Body of pancreas (tissue), 4 donors: ENCODE results near the gene OSBPL6. TPM values are rescaled to one million over a fixed set of nuclear protein-coding genes. Genes with fewer than 3 reads are reported as not detected.

Source experiments
- ATAC-seq: fragments of 150-250 bp; one replicate; pipeline ENCODE4 v1.9.1; 2016
- DNase-seq, 4 donors: peaks; one replicate each; pipeline ENCODE4 v3.0.0-alpha.2; 2019
- H3K27ac ChIP-seq, 4 donors: fragments of 200-600 bp; sonication (generic); 1 replicate in 3 of 4; 2 replicates in 1 of 4; pipeline versions ENCODE4 v1.5.1 to v1.6.1; 2016 to 2019; ENCODE audit warnings: mild to moderate bottlenecking in 1 of 4, mixed read lengths in 1 of 4, moderate library complexity in 1 of 4
- H3K27me3 ChIP-seq, 2 donors: fragments of 200-600 bp; sonication (generic); one replicate each; pipeline ENCODE4 v1.6.0; 2016; ENCODE audit warnings: mild to moderate bottlenecking in 1 of 2
- H3K36me3 ChIP-seq, 2 donors: fragments of 200-600 bp; sonication (generic); replicated peaks in 1 of 2; 2 replicates each; pipeline ENCODE4 v1.5.1; 2016; ENCODE audit warnings: low read depth in 2 of 2; ENCODE audit not compliant: insufficient read depth in 1 of 2
- H3K4me1 ChIP-seq: fragments of 200-600 bp; sonication (generic); one replicate; pipeline ENCODE4 v1.6.0; 2016
- H3K4me3 ChIP-seq, 2 donors: fragments of 200-600 bp; sonication (generic); 1 replicate in 1 of 2; 2 replicates in 1 of 2; pipeline ENCODE4 v1.5.1; 2016 to 2019
- H3K9me3 ChIP-seq, 3 donors: fragments of 200-600 bp; sonication (generic); 1 replicate in 2 of 3; 2 replicates in 1 of 3; pipeline ENCODE4 v1.5.1; 2016
- POLR2A ChIP-seq, 3 donors: fragments of 450-650 bp; IDR thresholded peaks; one replicate each; pipeline ENCODE4 v1.6.1; 2016; ENCODE audit warnings: antibody characterized with exemption in 3 of 3, mild to moderate bottlenecking in 2 of 3
- WGBS, 2 donors: methylation state at CpG; one replicate each; pipeline ENCODE4 v1.1.5; 2017; 5-methylcytosine and 5-hydroxymethylcytosine counted together
- intact Hi-C: fragments of 100-400 bp; cut with DNase I; formaldehyde crosslinking; loops from one replicate; pipeline ENCODE4 v1.15.1; 2023
- total RNA-seq, 2 donors: library from RNA; depleted of rRNA; stranded (reverse); fragments of >200 nt; gene quantifications; one replicate each; pipeline ENCODE4 v1.1.0, GENCODE V29; 2016
- TF ChIP-seq, protein P1 (sequence below), 7 experiments: fragments of 450-650 bp in 4 of 7; fragments of 200-600 bp in 3 of 7; sonication (generic) in 3 of 7; IDR thresholded peaks; one replicate each; pipeline ENCODE4 v1.5.1; 2016 to 2019; ENCODE audit warnings: antibody characterized with exemption in 7 of 7

Gene OSBPL6
- total RNA-seq, 2 donors from 2014 or later = 0.26 to 2.0 TPM

DNA sequence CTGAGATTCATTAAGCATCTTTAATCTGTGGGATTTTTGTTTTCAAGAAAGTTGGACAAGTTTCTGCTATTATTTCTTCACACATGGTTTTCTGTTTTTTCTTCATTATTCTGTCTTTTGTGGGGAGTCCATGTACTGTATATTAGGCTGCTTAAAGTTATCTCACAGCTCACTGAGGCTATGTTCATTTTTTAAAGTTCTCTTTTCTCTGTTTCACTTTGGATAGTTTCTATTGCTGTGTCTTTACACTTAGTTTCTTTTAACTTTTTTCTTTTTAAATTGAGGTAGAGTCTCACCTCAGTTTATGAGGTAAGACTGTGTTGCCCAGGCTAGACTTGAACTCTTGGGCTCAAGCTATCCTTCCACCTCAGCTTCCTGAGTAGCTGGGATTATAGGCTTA is 8.6 kb downstream of the OSBPL6 start:
- Histone ChIP-seq H3K27ac (no peak overlapping the region), H3K27me3 (no peaks in the 10 kb centered on the region), H3K4me1 (no peaks in the 10 kb centered on the region), H3K9me3 (no peaks in the 10 kb centered on the region), H3K36me3 (no peaks in the 10 kb centered on the region), H3K4me3 (no peak overlapping the region)
- intact Hi-C loops = no loop called here
- DNase-seq (no peak), ATAC-seq (no peak)
- TF ChIP-seq, protein P1, sequence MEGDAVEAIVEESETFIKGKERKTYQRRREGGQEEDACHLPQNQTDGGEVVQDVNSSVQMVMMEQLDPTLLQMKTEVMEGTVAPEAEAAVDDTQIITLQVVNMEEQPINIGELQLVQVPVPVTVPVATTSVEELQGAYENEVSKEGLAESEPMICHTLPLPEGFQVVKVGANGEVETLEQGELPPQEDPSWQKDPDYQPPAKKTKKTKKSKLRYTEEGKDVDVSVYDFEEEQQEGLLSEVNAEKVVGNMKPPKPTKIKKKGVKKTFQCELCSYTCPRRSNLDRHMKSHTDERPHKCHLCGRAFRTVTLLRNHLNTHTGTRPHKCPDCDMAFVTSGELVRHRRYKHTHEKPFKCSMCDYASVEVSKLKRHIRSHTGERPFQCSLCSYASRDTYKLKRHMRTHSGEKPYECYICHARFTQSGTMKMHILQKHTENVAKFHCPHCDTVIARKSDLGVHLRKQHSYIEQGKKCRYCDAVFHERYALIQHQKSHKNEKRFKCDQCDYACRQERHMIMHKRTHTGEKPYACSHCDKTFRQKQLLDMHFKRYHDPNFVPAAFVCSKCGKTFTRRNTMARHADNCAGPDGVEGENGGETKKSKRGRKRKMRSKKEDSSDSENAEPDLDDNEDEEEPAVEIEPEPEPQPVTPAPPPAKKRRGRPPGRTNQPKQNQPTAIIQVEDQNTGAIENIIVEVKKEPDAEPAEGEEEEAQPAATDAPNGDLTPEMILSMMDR (IDR thresholded peaks at IDR 0.05) = no peak
- TF ChIP-seq POLR2A (IDR thresholded peaks at IDR 0.05) = no peak

DNA sequence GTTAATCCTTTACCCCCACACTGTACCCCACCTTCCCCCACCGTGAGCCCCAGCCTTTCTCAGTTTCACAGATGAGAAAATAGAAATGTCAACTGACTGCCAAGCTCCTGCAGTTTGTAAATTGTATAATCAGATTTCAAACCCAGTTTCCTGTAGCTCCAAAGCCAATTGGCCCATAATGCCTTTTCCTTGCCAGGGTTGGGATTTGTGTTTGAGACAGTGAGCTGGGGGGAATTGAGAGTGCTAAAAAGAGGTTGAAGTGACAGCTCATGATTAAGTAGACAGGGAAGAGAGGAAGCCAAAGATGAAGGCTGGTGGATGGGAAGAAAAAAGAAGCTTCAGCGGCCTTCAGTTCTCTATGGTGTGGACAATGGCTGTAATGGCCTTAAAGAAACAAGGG is 10.7 kb downstream of the OSBPL6 start:
- no peaks in the 10 kb centered on the region for H3K27me3 ChIP-seq
- H3K4me1 ChIP-seq = no peaks in the 10 kb centered on the region
- TF ChIP-seq POLR2A (IDR thresholded peaks at IDR 0.05) = no peak
- TF ChIP-seq, protein P1 (IDR thresholded peaks at IDR 0.05) = no peak
- no peak for DNase-seq
- WGBS, 2 donors = 59 to 73% methylated on average over 2 of the region's 2 CpGs
- no peak overlapping the region for H3K27ac ChIP-seq
- intact Hi-C loops = no loop called here
- H3K36me3 ChIP-seq = no peaks in the 10 kb centered on the region
- H3K4me3 ChIP-seq = no peak overlapping the region
- no peaks in the 10 kb centered on the region for H3K9me3 ChIP-seq
- ATAC-seq = no peak

DNA sequence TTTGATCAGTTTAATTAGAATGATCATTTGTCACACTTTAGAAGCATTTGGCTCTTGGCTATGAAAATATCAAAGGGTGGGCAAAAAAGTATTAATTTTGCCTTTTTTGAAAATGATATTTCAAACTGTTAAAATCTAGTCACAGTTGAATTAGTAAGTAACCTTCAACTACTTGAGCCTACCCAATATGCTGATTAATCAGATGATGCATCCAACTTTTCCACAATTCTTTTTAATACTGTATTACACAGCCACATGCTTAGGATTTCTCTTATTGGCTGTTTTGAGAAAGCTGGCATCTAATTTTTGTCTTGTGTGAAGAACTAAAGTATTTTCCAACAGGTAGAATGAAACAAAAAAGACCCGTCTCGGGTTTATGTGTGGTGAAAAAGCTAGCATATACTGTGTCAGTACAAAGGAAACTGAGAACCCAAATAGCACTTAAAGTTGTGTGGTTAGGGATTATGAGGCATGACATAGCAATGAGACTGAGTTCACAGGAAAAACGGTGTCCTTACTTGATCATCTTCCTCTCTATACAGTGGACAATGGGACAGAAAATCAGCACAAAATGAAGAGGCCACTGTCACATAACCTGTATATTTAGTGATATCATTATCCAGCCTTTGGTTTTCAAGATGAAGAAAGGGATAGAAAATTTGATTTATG is 11.7 kb downstream of the OSBPL6 start:
- Histone ChIP-seq H3K36me3 (no peaks in the 10 kb centered on the region), H3K4me3 (no peak overlapping the region), H3K27me3 (no peaks in the 10 kb centered on the region), H3K27ac (no peak overlapping the region), H3K9me3 (no peaks in the 10 kb centered on the region), H3K4me1 (no peaks in the 10 kb centered on the region)
- WGBS, 2 donors = 85 to 88% methylated on average over 3 of the region's 3 CpGs
- TF ChIP-seq, protein P1 (IDR thresholded peaks at IDR 0.05) = no peak
- no peak for TF ChIP-seq POLR2A (IDR thresholded peaks at IDR 0.05)
- ATAC-seq (no peak), DNase-seq (no peak)
- intact Hi-C loops = no loop called here

DNA sequence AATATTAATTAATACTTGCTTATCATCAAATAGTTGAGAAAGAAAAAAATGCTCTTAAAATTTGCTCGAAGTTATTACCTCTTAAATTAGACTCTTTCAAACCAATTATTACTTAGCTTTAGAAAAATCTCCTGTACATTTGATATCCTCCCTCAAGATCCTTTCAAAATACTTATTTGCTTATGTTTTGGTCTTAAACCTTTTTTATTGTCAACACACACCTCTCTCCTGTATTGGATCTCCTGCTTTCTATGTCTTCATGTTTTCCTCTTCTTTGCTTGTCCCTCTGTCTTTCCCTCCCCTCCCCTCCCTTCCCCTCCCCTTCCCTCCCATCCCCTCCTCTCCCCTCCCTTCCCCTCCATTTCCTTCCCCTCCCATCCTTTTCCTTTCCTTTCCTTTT is 14.0 kb downstream of the OSBPL6 start:
- DNase-seq = no peak
- WGBS, 2 donors = 77 to 86% methylated on average over 1 of the region's 1 CpG
- Histone ChIP-seq H3K4me3 (no peak overlapping the region), H3K36me3 (no peaks in the 10 kb centered on the region), H3K4me1 (no peaks in the 10 kb centered on the region), H3K9me3 (no peaks in the 10 kb centered on the region), H3K27ac (no peak overlapping the region), H3K27me3 (no peaks in the 10 kb centered on the region)
- no peak for ATAC-seq
- intact Hi-C loops = no loop called here
- TF ChIP-seq, protein P1 (IDR thresholded peaks at IDR 0.05) = no peak
- no peak for TF ChIP-seq POLR2A (IDR thresholded peaks at IDR 0.05)

DNA sequence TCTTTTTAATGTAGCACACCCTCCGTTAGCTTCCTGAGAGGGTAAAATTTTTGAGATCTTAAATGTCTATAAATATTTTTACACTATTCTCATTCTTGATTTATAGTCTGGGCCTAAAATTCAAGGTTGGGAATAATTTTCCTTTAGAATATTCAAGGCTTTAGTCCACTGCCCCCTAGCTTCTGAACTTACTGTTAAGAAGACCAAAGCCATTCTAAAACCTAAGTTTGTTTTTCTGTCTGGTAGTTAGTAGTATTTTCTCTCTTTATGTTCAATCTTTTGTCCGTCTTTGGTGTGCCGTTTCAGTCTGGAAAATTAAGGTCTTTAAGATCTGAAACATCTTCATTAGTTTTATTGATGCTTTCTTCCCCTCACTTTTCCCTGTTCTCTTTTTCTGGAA is 14.5 kb downstream of the OSBPL6 start:
- Histone ChIP-seq H3K4me3 (no peak overlapping the region), H3K4me1 (no peaks in the 10 kb centered on the region), H3K27ac (no peak overlapping the region), H3K27me3 (no peaks in the 10 kb centered on the region), H3K36me3 (no peaks in the 10 kb centered on the region), H3K9me3 (no peaks in the 10 kb centered on the region)
- 68 to 75% methylated on average over 3 of the region's 3 CpGs for WGBS, 2 donors
- ATAC-seq = no peak
- intact Hi-C loops = no loop called here
- no peak for DNase-seq
- TF ChIP-seq POLR2A (IDR thresholded peaks at IDR 0.05) = no peak
- TF ChIP-seq, protein P1 (IDR thresholded peaks at IDR 0.05) = peak in 6 of 7 experiments; percentile 6 to 37 (median 26)
